Liver (tissue), 9 donors: ENCODE results near the gene CYP1A2. TPM values are rescaled to one million over a fixed set of nuclear protein-coding genes. Genes with fewer than 3 reads are reported as not detected.

Experiments used
- DNase-seq: peaks from one replicate; pipeline ENCODE4 v3.0.0-alpha.2; 2017; ENCODE audit warnings: low spot score
- H3K27ac ChIP-seq, 2 donors: one replicate each; pipeline ENCODE4 v1.7.0; 2013; ENCODE audit warnings: inconsistent platforms in 2 of 2, low read length in 2 of 2, control low read depth in 1 of 2, low read depth in 1 of 2, mild to moderate bottlenecking in 1 of 2
- H3K27me3 ChIP-seq, 4 donors: one replicate each; pipeline versions ENCODE4 v1.6.1 to v1.7.0; 2013; ENCODE audit warnings: low read length in 3 of 4, inconsistent platforms in 1 of 4, mild to moderate bottlenecking in 1 of 4, moderate library complexity in 1 of 4; ENCODE audit not compliant: control insufficient read depth in 4 of 4, insufficient read depth in 4 of 4
- H3K36me3 ChIP-seq, 4 donors: one replicate each; pipeline versions ENCODE4 v1.6.1 to v1.7.0; 2013; ENCODE audit warnings: low read length in 3 of 4, mild to moderate bottlenecking in 3 of 4, low read depth in 1 of 4, moderate library complexity in 1 of 4; ENCODE audit not compliant: control insufficient read depth in 4 of 4, insufficient read depth in 3 of 4
- H3K4me1 ChIP-seq, 4 donors: one replicate each; pipeline versions ENCODE4 v1.6.1 to v1.7.0; 2013; ENCODE audit warnings: low read length in 3 of 4, mild to moderate bottlenecking in 3 of 4, moderate library complexity in 1 of 4; ENCODE audit not compliant: control insufficient read depth in 4 of 4, insufficient read depth in 4 of 4
- H3K4me3 ChIP-seq, 3 donors: one replicate each; pipeline versions ENCODE4 v1.6.1 to v1.7.0; 2013; ENCODE audit warnings: low read length in 3 of 3, control low read depth in 1 of 3, low read depth in 1 of 3, mild to moderate bottlenecking in 1 of 3
- H3K9ac ChIP-seq, 2 donors: one replicate each; pipeline ENCODE4 v1.7.0; 2013; ENCODE audit warnings: low read length in 2 of 2, mild to moderate bottlenecking in 2 of 2, moderate library complexity in 2 of 2, control low read depth in 1 of 2, low read depth in 1 of 2
- H3K9me3 ChIP-seq, 4 donors: one replicate each; pipeline versions ENCODE4 v1.6.1 to v1.7.0; 2013; ENCODE audit warnings: low read length in 3 of 4; ENCODE audit not compliant: control insufficient read depth in 4 of 4
- CTCF ChIP-seq: fragments of 150-350 bp; IDR thresholded peaks from 2 replicates; pipeline ENCODE4 v1.5.1; 2017; ENCODE audit warnings: improper control_type of control experiment, low read depth, low read length; ENCODE audit not compliant: missing input control
- EGR1 ChIP-seq, 2 donors: IDR thresholded peaks; 2 replicates each; pipeline ENCODE4 v1.6.1; 2016 to 2018; ENCODE audit warnings: antibody characterized with exemption in 2 of 2, low read depth in 2 of 2
- FOXA1 ChIP-seq: IDR thresholded peaks from 2 replicates; pipeline ENCODE4 v1.6.1; 2016; ENCODE audit warnings: antibody characterized with exemption
- FOXA2 ChIP-seq: IDR thresholded peaks from 2 replicates; pipeline ENCODE4 v1.6.1; 2016; ENCODE audit warnings: antibody characterized with exemption
- HNF4A ChIP-seq, 2 donors: conservative IDR thresholded peaks; 2 replicates each; pipeline ENCODE4 v1.6.1; 2016; ENCODE audit warnings: antibody characterized with exemption in 2 of 2, mild to moderate bottlenecking in 2 of 2
- HNF4G ChIP-seq: IDR thresholded peaks from 2 replicates; pipeline ENCODE4 v1.6.1; 2016; ENCODE audit warnings: antibody characterized with exemption
- JUND ChIP-seq, 2 donors: IDR thresholded peaks; 2 replicates each; pipeline ENCODE4 v1.6.1; 2016; ENCODE audit warnings: antibody characterized with exemption in 2 of 2
- RAD21 ChIP-seq, 2 donors: IDR thresholded peaks; 2 replicates each; pipeline ENCODE4 v1.6.1; 2016; ENCODE audit warnings: antibody characterized with exemption in 2 of 2, mild to moderate bottlenecking in 2 of 2
- RXRA ChIP-seq, 2 donors: IDR thresholded peaks; 2 replicates each; pipeline ENCODE4 v1.6.1; 2017 to 2018; ENCODE audit warnings: antibody characterized with exemption in 2 of 2, mild to moderate bottlenecking in 1 of 2
- SP1 ChIP-seq: IDR thresholded peaks from 2 replicates; pipeline ENCODE4 v1.6.1; 2018; ENCODE audit warnings: antibody characterized with exemption, mild to moderate bottlenecking
- TAF1 ChIP-seq: conservative IDR thresholded peaks from 2 replicates; pipeline ENCODE4 v1.6.1; 2016; ENCODE audit warnings: antibody characterized with exemption, mild to moderate bottlenecking
- YY1 ChIP-seq: IDR thresholded peaks from 2 replicates; pipeline ENCODE4 v1.6.1; 2016; ENCODE audit warnings: antibody characterized with exemption, mild to moderate bottlenecking
- WGBS: extraction: QIAGEN DNeasy Blood & Tissue Kit; methylation state at CpG from one replicate; pipeline ENCODE4 v1.1.7; 2013; 5-methylcytosine and 5-hydroxymethylcytosine counted together
- polyA plus RNA-seq, 2 donors: library from polyadenylated mRNA; stranded (reverse) in 1 of 2; unstranded in 1 of 2; fragments of 200-250 nt in 1 of 2; fragments of >200 nt in 1 of 2; fragmentation: Nextera tagmentation in 1 of 2; extraction: Ambion mirVana in 1 of 2; gene quantifications; one replicate each; pipeline versions ENCODE4 v1.2.1 to v1.2.3, GENCODE V29; 2013 to 2015
- total RNA-seq, 2 donors: library from RNA; depleted of rRNA; stranded (reverse); fragments of >200 nt; gene quantifications; one replicate each; pipeline ENCODE4 v1.2.3, GENCODE V29; 2014
- donor health status: healthy.
- donor health status: healthy.
- donor health status: healthy.
- donor health status: healthy.
- donor health status: healthy.

CYP1A2 gene
- total and polyA plus RNA-seq, 4 donors = 21.8 to 32.5 (median 31.7) TPM; not detected in 1

- H3K9me3 ChIP-seq = no peaks in the 10 kb centered on the region
- peaks cover 17 to 79% (median 53%) of the 10 kb centered on the region in 4 donors for H3K4me1 ChIP-seq
- no peak overlapping the region for H3K4me3 ChIP-seq
- H3K27ac ChIP-seq = no peak overlapping the region
- WGBS = 94% methylated on average over 7 of the region's 7 CpGs
- DNase-seq = no peak
- no peaks in the 10 kb centered on the region for H3K27me3 ChIP-seq
- H3K9ac ChIP-seq = no peak overlapping the region
- TF ChIP-seq HNF4G (no peak), RXRA (IDR thresholded peaks at IDR 0.05) (no peak)
- no peaks in the 10 kb centered on the region for H3K36me3 ChIP-seq
Measured at GRCh38 chr15:74791667-74792066, 43.0 kb downstream of the CYP1A2 start.

GRCh38 chr15:74792227-74793016 lies 43.8 kb downstream of the CYP1A2 start:
- Histone ChIP-seq H3K9me3 (no peaks in the 10 kb centered on the region), H3K9ac (no peak overlapping the region), H3K27ac (no peak overlapping the region), H3K36me3 (no peaks in the 10 kb centered on the region), H3K4me3 (no peak overlapping the region), H3K4me1 (peaks cover 13 to 80% (median 58%) of the 10 kb centered on the region in 4 donors), H3K27me3 (no peaks in the 10 kb centered on the region)
- no peak for TF ChIP-seq HNF4G
- no peak for TF ChIP-seq SP1
- TF ChIP-seq JUND (IDR thresholded peaks at IDR 0.05) = no peak
- no peak for TF ChIP-seq YY1
- TF ChIP-seq CTCF = no peak
- no peak for TF ChIP-seq FOXA1
- TF ChIP-seq HNF4A (conservative IDR thresholded peaks at IDR 0.05) = no peak
- no peak for TF ChIP-seq TAF1
- TF ChIP-seq FOXA2 = no peak
- 81% methylated on average over 12 of the region's 12 CpGs for WGBS
- no peak for DNase-seq

GRCh38 chr15:74793135-74794028 lies 44.7 kb downstream of the CYP1A2 start:
- Histone ChIP-seq H3K4me1 (peaks cover 18 to 80% (median 58%) of the 10 kb centered on the region in 4 donors), H3K36me3 (no peaks in the 10 kb centered on the region), H3K4me3 (no peak overlapping the region), H3K27me3 (no peaks in the 10 kb centered on the region), H3K27ac (no peak overlapping the region), H3K9ac (no peak overlapping the region), H3K9me3 (no peaks in the 10 kb centered on the region)
- no peak for DNase-seq
- 82% methylated on average over 12 of the region's 12 CpGs for WGBS
- TF ChIP-seq EGR1 (IDR thresholded peaks at IDR 0.05; ENCODE audit: low read depth in 2 of 2) (no peak), RAD21 (IDR thresholded peaks at IDR 0.05) (peak in 1 of 2 donors; percentile 12)
